NCI-H345 (cell line): ENCODE measurements around the gene NLRX1.
"Not testable (repeated sequence)": the region's sequence is repeated elsewhere in the genome, so short reads cannot be mapped to it uniquely, and the experiment has no call there.

Experiments
- DNase-seq: peaks from one replicate; lab custom pipeline; 2025; lab: John Stamatoyannopoulos, UW

The NLRX1 gene

GRCh38 chr11:119168471-119169281 lies at the start of gene NLRX1:
Gene NLRX1 (plus strand): TSS chr11:119168725. CDS start chr11:119171404, 2,679 bp downstream.
- DNase-seq, result peak; percentile 80

- DNase-seq, result no peak
These were observed 49.6 kb upstream of the NLRX1 start for GRCh38 chr11:119118946-119119345.

- DNase-seq, result no peak
These were observed 47.9 kb upstream of the NLRX1 start for GRCh38 chr11:119120639-119121007.

GRCh38 chr11:119121008-119121810 lies 47.3 kb upstream of the NLRX1 start, which contains the start of gene HINFP:
Gene HINFP (plus strand): TSS chr11:119121580. CDS start chr11:119126945, 5,365 bp downstream.
- DNase-seq, result peak; percentile 99

- no peak for DNase-seq
These were observed 46.8 kb upstream of the NLRX1 start for GRCh38 chr11:119121811-119122124.

GRCh38 chr11:119125821-119126220 lies 42.7 kb upstream of the NLRX1 start:
- no peak for DNase-seq

GRCh38 chr11:119126675-119127268 lies 41.8 kb upstream of the NLRX1 start:
- no peak for DNase-seq

GRCh38 chr11:119130662-119131061 lies 37.9 kb upstream of the NLRX1 start:
- DNase-seq, result no peak

- no peak for DNase-seq
These were observed 34.0 kb upstream of the NLRX1 start for GRCh38 chr11:119134389-119134978.

GRCh38 chr11:119139276-119139675 lies 29.2 kb upstream of the NLRX1 start:
- not testable (repeated sequence) for DNase-seq

- DNase-seq, result peak; percentile 43
These were observed 23.6 kb upstream of the NLRX1 start for GRCh38 chr11:119144825-119145486.

- DNase-seq, result no peak
These were observed 23.0 kb upstream of the NLRX1 start for GRCh38 chr11:119145551-119145950.

- DNase-seq, result no peak
These were observed 20.8 kb upstream of the NLRX1 start for GRCh38 chr11:119147604-119148333.

GRCh38 chr11:119148720-119149017 lies 19.9 kb upstream of the NLRX1 start:
- no peak for DNase-seq

- peak; percentile 25 for DNase-seq
These were observed 19.3 kb upstream of the NLRX1 start, which contains the start of gene ABCG4 for GRCh38 chr11:119149018-119149785. Gene ABCG4 (plus strand): TSS chr11:119149052. CDS start chr11:119149966, 914 bp downstream.

- no peak for DNase-seq
These were observed 18.7 kb upstream of the NLRX1 start for GRCh38 chr11:119149786-119150275.

- DNase-seq, result no peak
These were observed 16.5 kb upstream of the NLRX1 start for GRCh38 chr11:119152043-119152442.

- no peak for DNase-seq
These were observed 15.9 kb upstream of the NLRX1 start for GRCh38 chr11:119152604-119153003.

GRCh38 chr11:119153049-119153818 lies 15.3 kb upstream of the NLRX1 start:
- no peak for DNase-seq
